HPDE6-E6E7 (cell line): ENCODE data around the gene HOXB5.

ENCODE experiments used
- DNase-seq: peaks from one replicate; pipeline ENCODE4 v3.0.0; 2011; ENCODE audit warnings: missing footprints; ENCODE audit errors: extremely low spot score

Gene HOXB5

GRCh38 chr17:48589831-48590606, 3.6 kb downstream of the HOXB5 start, which contains the start of gene HOXB3:
HOXB3 (minus strand) TSS chr17:48590241; CDS start chr17:48552474, 37,767 bp downstream.
- no peak for DNase-seq

GRCh38 chr17:48589060-48589830, 4.3 kb downstream of the HOXB5 start:
- no peak for DNase-seq

- DNase-seq = no peak
Observed at GRCh38 chr17:48588528-48588927, 5.1 kb downstream of the HOXB5 start.

GRCh38 chr17:48588074-48588415, 5.5 kb downstream of the HOXB5 start:
- no peak for DNase-seq

GRCh38 chr17:48587276-48588073, 6.1 kb downstream of the HOXB5 start:
- DNase-seq = no peak

- no peak for DNase-seq
Observed at GRCh38 chr17:48586355-48587258, 7.0 kb downstream of the HOXB5 start.

- no peak for DNase-seq
Observed at GRCh38 chr17:48584223-48584741, 9.3 kb downstream of the HOXB5 start.

- DNase-seq = no peak
Observed at GRCh38 chr17:48583708-48584222, 9.8 kb downstream of the HOXB5 start.

GRCh38 chr17:48582750-48583069, 10.9 kb downstream of the HOXB5 start:
- DNase-seq = no peak

GRCh38 chr17:48579760-48580554, 13.6 kb downstream of the HOXB5 start:
- DNase-seq = no peak

- no peak for DNase-seq
Observed at GRCh38 chr17:48579471-48579759, 14.2 kb downstream of the HOXB5 start.

GRCh38 chr17:48578616-48579470, 14.7 kb downstream of the HOXB5 start:
- DNase-seq = no peak

- DNase-seq = no peak
Observed at GRCh38 chr17:48577946-48578615, 15.5 kb downstream of the HOXB5 start, which contains the start of gene HOXB4. HOXB4 (minus strand) TSS chr17:48578350; CDS start chr17:48578319, 31 bp downstream.

GRCh38 chr17:48577330-48577945, 16.1 kb downstream of the HOXB5 start:
- DNase-seq = no peak

- no peak for DNase-seq
Observed at GRCh38 chr17:48576479-48577309, 16.9 kb downstream of the HOXB5 start.

- DNase-seq = no peak
Observed at GRCh38 chr17:48575673-48576478, 17.7 kb downstream of the HOXB5 start.
